ENCODE measurements around the gene B3GALT2.

B3GALT2 gene

GRCh38 chr1:193131266-193131860 is 55.0 kb downstream of the B3GALT2 start:
- no peaks in the 10 kb centered on the region for H3K9me3 ChIP-seq (ENCODE audit: control insufficient read depth, low read depth, low read length)
- H3K9ac ChIP-seq (ENCODE audit: low read length), result no peak overlapping the region
- no peak overlapping the region for H3K27ac ChIP-seq (ENCODE audit: low read length)
- H3K4me3 ChIP-seq (ENCODE audit: low read length), result no peak overlapping the region
- H3K4me1 ChIP-seq (ENCODE audit: control insufficient read depth, low read depth, low read length), result no peaks in the 10 kb centered on the region
- H3K27me3 ChIP-seq (ENCODE audit: control insufficient read depth, insufficient read depth, low read length), result no peaks in the 10 kb centered on the region
- H3K36me3 ChIP-seq (ENCODE audit: control insufficient read depth, low read depth, low read length), result peaks cover 50% of the 10 kb centered on the region
